NT2/D1 (cell line): ENCODE data around the gene FAM13A.
"Not testable (repeated sequence)": the region's sequence is repeated elsewhere in the genome, so short reads cannot be mapped to it uniquely, and the experiment has no call there.

Experiments
- DNase-seq: peaks from one replicate; pipeline ENCODE4 v3.0.0-alpha.2; 2011; ENCODE audit warnings: low read depth, low spot score
- H3K27me3 ChIP-seq: 2 replicates; pipeline ENCODE4 v1.6.0; 2011; ENCODE audit warnings: mild to moderate bottlenecking; ENCODE audit not compliant: insufficient read length, insufficient read depth
- H3K36me3 ChIP-seq: 2 replicates; pipeline ENCODE4 v1.6.1; 2011; ENCODE audit warnings: mild to moderate bottlenecking, low read length, mixed read lengths; ENCODE audit not compliant: insufficient read depth, insufficient read length
- H3K4me1 ChIP-seq: 2 replicates; pipeline ENCODE4 v1.5.1; 2011; ENCODE audit not compliant: insufficient read depth, insufficient read length
- H3K4me3 ChIP-seq: 2 replicates; pipeline ENCODE4 v1.5.1; 2011; ENCODE audit warnings: low read depth; ENCODE audit not compliant: insufficient read length
- H3K9ac ChIP-seq: 2 replicates; pipeline ENCODE4 v1.6.0; 2011; ENCODE audit warnings: low read depth; ENCODE audit not compliant: insufficient read length
- H3K9me3 ChIP-seq: 2 replicates; pipeline ENCODE4 v1.5.1; 2011; ENCODE audit warnings: mild to moderate bottlenecking, low read length; ENCODE audit not compliant: insufficient read depth
- SUZ12 ChIP-seq: IDR thresholded peaks from 2 replicates; pipeline ENCODE4 v1.6.1; 2011; ENCODE audit not compliant: insufficient read length, insufficient read depth; ENCODE audit errors: extremely low read depth
- YY1 ChIP-seq: IDR thresholded peaks from 2 replicates; pipeline ENCODE4 v1.6.1; 2011; ENCODE audit not compliant: insufficient read length, insufficient read depth
- ZNF274 ChIP-seq: IDR thresholded peaks from 2 replicates; pipeline ENCODE4 v1.6.1; 2011; ENCODE audit warnings: mild to moderate bottlenecking, low read depth, low read length

Gene FAM13A

DNA sequence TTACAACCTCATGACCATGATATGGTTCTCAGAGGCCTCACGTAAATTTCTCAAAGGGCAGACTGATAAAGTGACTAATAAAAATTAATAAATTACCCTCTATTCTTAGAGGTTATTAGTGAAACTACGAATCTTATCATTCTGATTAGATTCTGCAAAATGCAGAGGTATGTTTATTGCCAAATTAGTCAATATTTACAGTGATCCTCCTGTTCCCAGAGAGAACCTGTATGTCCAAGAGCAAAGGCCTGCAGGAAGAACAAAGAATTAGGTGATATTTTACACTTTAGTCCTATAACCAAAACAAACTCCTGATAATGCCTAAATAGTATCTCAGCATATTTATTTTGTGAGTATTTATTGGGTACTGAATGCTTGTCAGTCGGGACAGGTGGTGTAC is 58.1 kb downstream of the FAM13A start:
- peaks cover 4% of the 10 kb centered on the region for H3K36me3 ChIP-seq
- H3K9ac ChIP-seq: no peak overlapping the region
- TF ChIP-seq SUZ12 (no peak), YY1 (no peak), ZNF274 (no peak)
- no peaks in the 10 kb centered on the region for H3K4me1 ChIP-seq
- DNase-seq: no peak
- H3K27me3 ChIP-seq: no peaks in the 10 kb centered on the region
- no peak overlapping the region for H3K4me3 ChIP-seq
- H3K9me3 ChIP-seq: no peaks in the 10 kb centered on the region

GRCh38 chr4:88998001-88998400 is 59.0 kb downstream of the FAM13A start:
- no peaks in the 10 kb centered on the region for H3K9me3 ChIP-seq
- no peak overlapping the region for H3K4me3 ChIP-seq
- H3K27me3 ChIP-seq: no peaks in the 10 kb centered on the region
- no peak for DNase-seq
- H3K4me1 ChIP-seq: no peaks in the 10 kb centered on the region
- H3K36me3 ChIP-seq: peaks cover 4% of the 10 kb centered on the region
- TF ChIP-seq ZNF274: no peak
- no peak for TF ChIP-seq YY1
- TF ChIP-seq SUZ12: no peak
- no peak overlapping the region for H3K9ac ChIP-seq

GRCh38 chr4:88995874-88996273 is 61.1 kb downstream of the FAM13A start:
- H3K9ac ChIP-seq: no peak overlapping the region
- no peaks in the 10 kb centered on the region for H3K4me1 ChIP-seq
- no peaks in the 10 kb centered on the region for H3K27me3 ChIP-seq
- TF ChIP-seq SUZ12 (no peak), YY1 (no peak), ZNF274 (no peak)
- H3K9me3 ChIP-seq: no peaks in the 10 kb centered on the region
- no peak overlapping the region for H3K4me3 ChIP-seq
- DNase-seq: no peak
- H3K36me3 ChIP-seq: no peaks in the 10 kb centered on the region

DNA sequence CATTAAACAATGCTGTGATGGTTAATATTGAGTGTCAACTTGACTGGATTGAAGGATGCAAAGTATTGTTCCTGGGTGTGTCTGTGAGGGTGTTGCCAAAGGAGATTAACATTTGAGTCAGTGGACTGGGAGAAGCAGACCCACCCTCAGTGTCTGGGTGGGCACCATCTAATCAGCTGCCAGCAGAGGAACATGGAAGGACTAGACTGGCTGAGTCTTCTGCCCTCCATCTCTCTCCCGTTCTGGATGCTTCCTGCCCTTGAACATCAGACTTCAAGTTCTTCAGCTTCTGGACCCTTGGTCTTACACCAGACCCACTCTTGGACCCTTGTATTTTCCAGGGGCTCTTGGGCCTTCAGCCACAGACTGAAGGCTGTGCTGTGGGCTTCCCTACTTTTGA is 61.7 kb downstream of the FAM13A start:
- DNase-seq, H3K4me1 ChIP-seq, H3K36me3 ChIP-seq, H3K4me3 ChIP-seq, H3K9ac ChIP-seq, H3K27me3 ChIP-seq, H3K9me3 ChIP-seq: not testable (repeated sequence)

DNA sequence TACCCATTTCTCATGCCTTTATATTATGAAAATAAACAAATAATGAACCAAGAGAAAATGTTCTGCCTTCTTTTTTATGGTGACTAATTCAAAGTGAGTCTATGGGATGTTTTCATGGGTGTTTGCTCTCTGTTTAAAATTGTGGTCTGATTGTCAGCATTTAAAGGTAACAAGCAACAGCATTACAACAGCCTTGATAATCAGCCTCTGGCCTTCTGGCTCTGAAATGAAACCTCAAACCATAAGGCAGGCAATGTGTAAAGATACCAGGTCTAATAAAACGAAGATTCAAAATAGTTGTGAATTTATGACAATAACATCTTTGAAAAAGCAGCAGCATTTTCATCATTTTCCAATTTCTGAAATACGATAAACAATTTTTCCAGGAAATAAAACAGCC is 63.7 kb downstream of the FAM13A start:
- Histone ChIP-seq H3K4me1 (no peaks in the 10 kb centered on the region), H3K9me3 (no peaks in the 10 kb centered on the region), H3K27me3 (no peaks in the 10 kb centered on the region), H3K4me3 (no peak overlapping the region), H3K36me3 (peaks cover 3% of the 10 kb centered on the region), H3K9ac (no peak overlapping the region)
- TF ChIP-seq ZNF274: no peak
- TF ChIP-seq YY1: no peak
- no peak for TF ChIP-seq SUZ12
- no peak for DNase-seq

GRCh38 chr4:88991746-88992145 is 65.2 kb downstream of the FAM13A start:
- Histone ChIP-seq H3K9ac (no peak overlapping the region), H3K9me3 (no peaks in the 10 kb centered on the region), H3K4me3 (no peak overlapping the region), H3K36me3 (peaks cover 3% of the 10 kb centered on the region), H3K4me1 (no peaks in the 10 kb centered on the region), H3K27me3 (no peaks in the 10 kb centered on the region)
- TF ChIP-seq YY1 (no peak), ZNF274 (no peak), SUZ12 (no peak)
- no peak for DNase-seq

GRCh38 chr4:88989990-88990389 is 67.0 kb downstream of the FAM13A start:
- Histone ChIP-seq H3K4me1 (no peaks in the 10 kb centered on the region), H3K27me3 (no peaks in the 10 kb centered on the region)
- no peak for TF ChIP-seq YY1
- TF ChIP-seq SUZ12: no peak
- no peak for TF ChIP-seq ZNF274

More at GRCh38 chr4:88989990-88990389, 67.0 kb downstream of the FAM13A start:
- Histone ChIP-seq H3K9me3 (no peaks in the 10 kb centered on the region), H3K9ac (no peak overlapping the region), H3K36me3 (peaks cover 3% of the 10 kb centered on the region), H3K4me3 (no peak overlapping the region)
- no peak for DNase-seq
